Small intestine (tissue), 7 donors: ENCODE results near the gene AHRR. TPM values are rescaled to one million over a fixed set of nuclear protein-coding genes. Genes with fewer than 3 reads are reported as not detected.

Source experiments
- DNase-seq, 2 donors: peaks; one replicate each; pipeline versions ENCODE4 v3.0.0 to v3.0.0-alpha.2; 2013
- FAIRE-seq: peaks from 2 replicates; lab custom pipeline; 2012; peaks lifted over from hg19 to GRCh38; lab: Jason Lieb, UNC
- H3K27ac ChIP-seq, 3 donors: one replicate each; pipeline ENCODE4 v1.5.1; 2013; ENCODE audit warnings: low read length in 2 of 3, mild to moderate bottlenecking in 2 of 3, control low read depth in 1 of 3, inconsistent platforms in 1 of 3, low read depth in 1 of 3, moderate library complexity in 1 of 3
- H3K27me3 ChIP-seq, 3 donors: one replicate each; pipeline ENCODE4 v1.6.1; 2013; ENCODE audit warnings: low read length in 3 of 3, inconsistent platforms in 1 of 3; ENCODE audit not compliant: control insufficient read depth in 3 of 3, insufficient read depth in 3 of 3
- H3K36me3 ChIP-seq, 3 donors: one replicate each; pipeline ENCODE4 v1.6.1; 2013; ENCODE audit warnings: low read length in 3 of 3, inconsistent platforms in 1 of 3, low read depth in 1 of 3, mild to moderate bottlenecking in 1 of 3, moderate library complexity in 1 of 3; ENCODE audit not compliant: control insufficient read depth in 3 of 3, insufficient read depth in 2 of 3
- H3K4me1 ChIP-seq, 3 donors: one replicate each; pipeline ENCODE4 v1.6.1; 2013; ENCODE audit warnings: low read length in 2 of 3, inconsistent platforms in 1 of 3, low read depth in 1 of 3, mild to moderate bottlenecking in 1 of 3, moderate library complexity in 1 of 3; ENCODE audit not compliant: control insufficient read depth in 3 of 3, insufficient read depth in 2 of 3
- H3K4me3 ChIP-seq, 3 donors: one replicate each; pipeline ENCODE4 v1.5.1; 2013; ENCODE audit warnings: low read length in 3 of 3, control low read depth in 1 of 3, inconsistent platforms in 1 of 3, low read depth in 1 of 3, mild to moderate bottlenecking in 1 of 3, moderate library complexity in 1 of 3
- H3K9me3 ChIP-seq, 2 donors: one replicate each; pipeline ENCODE4 v1.6.1; 2013; ENCODE audit warnings: low read depth in 1 of 2, low read length in 1 of 2; ENCODE audit not compliant: control insufficient read depth in 2 of 2, insufficient read depth in 1 of 2
- WGBS, 3 donors: extraction: QIAGEN DNeasy Blood & Tissue Kit; methylation state at CpG; one replicate each; pipeline ENCODE4 v1.1.7; 2013; 5-methylcytosine and 5-hydroxymethylcytosine counted together
- polyA plus RNA-seq, 4 donors: library from polyadenylated mRNA; stranded (reverse) in 3 of 4; unstranded in 1 of 4; fragments of 200-250 nt in 3 of 4; fragments of 120-200 nt in 1 of 4; gene quantifications; one replicate each; pipeline versions ENCODE4 v1.2.1 to v1.2.3, GENCODE V29; 2013
- donor health status: healthy with polysubstance abuse.
- donor health status: control.
- donor health status: control.
- donor health status: Bipolar disorder and iron deficiency.
- donor health status: healthy.

AHRR gene
- polyA plus RNA-seq, 4 donors = 0.22 to 2.6 (median 0.95) TPM

GRCh38 chr5:318931-319601, 2.4 kb upstream of the AHRR start:
- no peaks in the 10 kb centered on the region for H3K9me3 ChIP-seq
- H3K27ac ChIP-seq = no peak overlapping the region
- H3K36me3 ChIP-seq = peaks cover 0 to 29% (median 11%) of the 10 kb centered on the region in 3 donors
- FAIRE-seq (no peak), DNase-seq (peak in 1 of 2 donors; percentile 23)
- H3K4me1 ChIP-seq = peaks cover 0 to 9% (median 3%) of the 10 kb centered on the region in 3 donors
- 8 to 41% (median 32%) methylated on average over 17 to 18 of the region's 18 CpGs for WGBS, 3 donors
- no peak overlapping the region for H3K4me3 ChIP-seq
- peaks cover 8 to 54% (median 21%) of the 10 kb centered on the region in 3 donors for H3K27me3 ChIP-seq

GRCh38 chr5:320524-321229, 837 bp upstream of the AHRR start:
- H3K4me1 ChIP-seq = peaks cover 0 to 9% (median 3%) of the 10 kb centered on the region in 3 donors
- H3K27ac ChIP-seq = no peak overlapping the region
- peak overlapping the region in 2 of 3 donors; percentile 30 to 54 for H3K4me3 ChIP-seq
- peaks cover 0 to 16% (median under 1%) of the 10 kb centered on the region in 3 donors for H3K36me3 ChIP-seq
- H3K27me3 ChIP-seq = peaks cover 8 to 61% (median 24%) of the 10 kb centered on the region in 3 donors
- H3K9me3 ChIP-seq = no peaks in the 10 kb centered on the region
- FAIRE-seq (no peak), DNase-seq (peak in 1 of 2 donors; percentile 14)
- 5 to 10% (median 6%) methylated on average over 42 to 65 of the region's 65 CpGs for WGBS, 3 donors

GRCh38 chr5:321726-322251, 275 bp downstream of the AHRR start:
- 2 to 5% (median 3%) methylated on average over 37 to 67 of the region's 67 CpGs for WGBS, 3 donors
- H3K27ac ChIP-seq = no peak overlapping the region
- H3K36me3 ChIP-seq = peaks cover 0 to 6% (median 0%) of the 10 kb centered on the region in 3 donors
- peaks cover 0 to 9% (median 3%) of the 10 kb centered on the region in 3 donors for H3K4me1 ChIP-seq
- H3K9me3 ChIP-seq = no peaks in the 10 kb centered on the region
- DNase-seq = peak in 1 of 2 donors; percentile 17
- no peak for FAIRE-seq
- H3K27me3 ChIP-seq = peaks cover 8 to 64% (median 24%) of the 10 kb centered on the region in 3 donors
- H3K4me3 ChIP-seq = peak overlapping the region; percentile 24 to 54 (median 25)

GRCh38 chr5:322281-322941, 897 bp downstream of the AHRR start:
- H3K27ac ChIP-seq = no peak overlapping the region
- WGBS, 3 donors = 21 to 31% (median 27%) methylated on average over 53 to 56 of the region's 56 CpGs
- peak overlapping the region; percentile 24 to 54 (median 25) for H3K4me3 ChIP-seq
- peaks cover 0 to 7% (median 3%) of the 10 kb centered on the region in 3 donors for H3K4me1 ChIP-seq
- no peak for FAIRE-seq
- peaks cover 0 to 1% (median 0%) of the 10 kb centered on the region in 3 donors for H3K36me3 ChIP-seq
- no peaks in the 10 kb centered on the region for H3K9me3 ChIP-seq
- H3K27me3 ChIP-seq = peaks cover 8 to 64% (median 24%) of the 10 kb centered on the region in 3 donors
- DNase-seq = peak in 1 of 2 donors; percentile 10

GRCh38 chr5:322942-323879, 1.7 kb downstream of the AHRR start:
- Histone ChIP-seq H3K4me1 (peaks cover 0 to 5% (median 3%) of the 10 kb centered on the region in 3 donors), H3K4me3 (peak overlapping the region in 1 of 3 donors; percentile 54), H3K27ac (no peak overlapping the region), H3K27me3 (peaks cover 8 to 64% (median 24%) of the 10 kb centered on the region in 3 donors), H3K36me3 (no peaks in the 10 kb centered on the region), H3K9me3 (no peaks in the 10 kb centered on the region)
- FAIRE-seq (no peak), DNase-seq (no peak)
- 43 to 57% (median 53%) methylated on average over 30 of the region's 30 CpGs for WGBS, 3 donors

GRCh38 chr5:324736-325612, 3.5 kb downstream of the AHRR start:
- DNase-seq = no peak
- peaks cover 0 to 5% (median 3%) of the 10 kb centered on the region in 3 donors for H3K4me1 ChIP-seq
- WGBS, 3 donors = 73 to 78% (median 76%) methylated on average over 24 of the region's 24 CpGs
- peaks cover 8 to 49% (median 19%) of the 10 kb centered on the region in 3 donors for H3K27me3 ChIP-seq
- no peak for FAIRE-seq
- no peak overlapping the region for H3K27ac ChIP-seq
- no peak overlapping the region for H3K4me3 ChIP-seq
- no peaks in the 10 kb centered on the region for H3K36me3 ChIP-seq
- H3K9me3 ChIP-seq = no peaks in the 10 kb centered on the region

- WGBS, 3 donors = 82 to 92% (median 90%) methylated on average over 7 of the region's 7 CpGs
- Histone ChIP-seq H3K9me3 (no peaks in the 10 kb centered on the region), H3K4me3 (no peak overlapping the region), H3K4me1 (peaks cover 0 to 5% (median 3%) of the 10 kb centered on the region in 3 donors), H3K27me3 (peaks cover 8 to 39% (median 12%) of the 10 kb centered on the region in 3 donors), H3K36me3 (no peaks in the 10 kb centered on the region), H3K27ac (no peak overlapping the region)
- FAIRE-seq (no peak), DNase-seq (no peak)
Observed at GRCh38 chr5:326109-326508, 4.6 kb downstream of the AHRR start.
